SIG-M5 treated with dmso at 0.1 percent for 504 hours (cell line): ENCODE measurements around the gene ATP13A3.
A peak's percentile ranks its signal among the peaks of the same experiment; 100 is the strongest.

Source experiments
- DNase-seq: peaks from one replicate; lab custom pipeline; 2025; ENCODE audit not compliant: unreplicated experiment; lab: John Stamatoyannopoulos, UW

The ATP13A3 gene

DNA sequence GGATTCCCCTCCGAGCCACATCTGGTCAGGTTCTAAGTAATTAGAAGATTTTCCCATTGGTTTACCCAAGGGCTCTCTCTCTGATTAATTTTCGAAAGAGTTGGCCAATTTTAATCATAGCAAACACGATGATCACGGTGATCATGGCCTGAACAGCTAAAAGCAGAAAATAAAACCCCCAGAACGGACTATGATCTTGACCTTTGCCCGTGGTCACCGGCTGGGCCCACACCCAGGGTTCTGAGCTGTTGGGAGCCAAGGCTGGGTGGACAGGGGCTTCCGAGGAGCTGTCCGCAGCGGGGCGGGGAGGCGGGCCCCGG is 90.3 kb downstream of the ATP13A3 start:
- no peak for DNase-seq

DNA sequence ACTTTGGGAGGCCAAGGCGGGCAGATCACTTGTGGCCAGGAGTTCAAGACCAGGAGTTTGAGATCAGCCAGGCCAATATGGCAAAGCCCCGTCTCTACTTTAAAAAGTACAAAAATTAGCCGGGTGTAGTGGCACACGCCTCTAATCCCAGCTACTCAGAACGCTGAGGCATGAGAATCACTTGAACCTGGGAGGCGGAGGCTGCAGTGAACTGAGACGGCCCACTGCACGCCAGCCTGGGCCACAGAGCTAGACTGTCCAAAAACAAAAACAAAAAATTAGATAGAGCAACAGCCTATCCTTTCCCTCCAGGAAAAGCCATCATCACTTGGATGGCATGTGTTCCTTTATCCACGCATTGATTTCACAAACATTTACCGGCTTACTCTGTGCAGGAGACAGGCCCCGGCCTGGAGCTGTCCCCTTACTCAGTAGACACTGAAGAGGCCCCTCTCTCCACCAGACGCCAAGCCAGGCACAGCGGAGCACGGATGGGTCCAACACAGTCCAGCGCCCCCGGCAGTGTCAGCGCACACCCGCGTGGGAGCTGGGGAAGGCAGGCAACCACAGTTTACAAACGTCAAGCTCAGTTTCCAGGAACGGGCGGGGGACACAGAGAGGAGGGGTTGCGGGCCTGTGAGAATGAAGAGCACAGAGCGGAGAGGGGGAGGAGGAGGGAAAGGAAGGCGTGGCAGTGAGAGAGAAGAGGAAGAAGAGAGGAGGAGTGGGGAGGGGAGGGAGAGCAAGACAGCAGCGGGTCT is 90.8 kb downstream of the ATP13A3 start:
- DNase-seq, result peak; percentile 73

GRCh38 chr3:194395212-194395611 is 91.6 kb downstream of the ATP13A3 start:
- no peak for DNase-seq

GRCh38 chr3:194392576-194392975 is 94.2 kb downstream of the ATP13A3 start:
- DNase-seq, result no peak

DNA sequence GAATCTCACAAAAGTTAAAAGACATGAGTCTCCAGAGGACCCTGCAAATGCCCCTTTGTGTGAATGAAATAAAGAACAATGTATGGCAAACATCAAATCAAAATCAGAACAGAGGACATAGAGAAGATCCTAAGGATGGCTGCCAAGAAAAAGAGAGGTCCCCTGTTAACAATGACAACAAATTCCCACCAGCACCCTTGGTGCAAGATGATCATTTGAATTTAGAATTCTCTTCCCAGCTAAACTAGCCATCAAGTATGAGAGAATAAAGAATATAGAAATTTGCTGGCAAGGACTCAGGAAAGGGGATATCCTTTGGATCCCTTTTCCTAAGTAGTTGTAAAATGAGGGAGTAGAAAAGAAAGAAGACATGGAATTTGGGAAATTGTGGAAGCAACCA is 96.0 kb downstream of the ATP13A3 start:
- no peak for DNase-seq

- DNase-seq, result no peak
Measured at GRCh38 chr3:194389269-194389668, 97.5 kb downstream of the ATP13A3 start.

DNA sequence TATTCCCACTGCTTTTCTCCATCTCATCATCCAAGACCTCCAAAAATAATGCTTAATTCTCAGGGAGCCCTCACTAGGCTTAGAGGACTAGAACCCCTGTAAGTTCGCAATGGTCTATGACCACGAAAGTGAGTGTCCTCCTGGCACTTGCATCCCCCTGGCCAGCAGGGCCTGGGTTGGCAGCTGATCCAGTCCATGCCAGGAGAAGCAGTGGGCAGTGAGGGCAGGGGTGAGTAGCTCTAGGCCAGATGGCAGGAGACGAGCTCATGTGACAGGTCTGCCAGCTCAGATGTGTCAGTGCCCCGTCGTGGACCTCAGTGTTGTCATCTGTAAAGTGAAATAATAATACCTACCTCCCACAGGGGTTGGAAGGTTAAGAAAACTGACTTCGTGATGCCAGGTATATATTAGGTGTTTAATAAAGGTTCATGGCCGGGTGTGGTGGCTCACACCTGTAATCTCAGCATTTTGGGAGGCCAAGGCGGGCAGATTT is 98.8 kb downstream of the ATP13A3 start:
- no peak for DNase-seq

GRCh38 chr3:194387276-194387675 is 99.5 kb downstream of the ATP13A3 start:
- no peak for DNase-seq

DNA sequence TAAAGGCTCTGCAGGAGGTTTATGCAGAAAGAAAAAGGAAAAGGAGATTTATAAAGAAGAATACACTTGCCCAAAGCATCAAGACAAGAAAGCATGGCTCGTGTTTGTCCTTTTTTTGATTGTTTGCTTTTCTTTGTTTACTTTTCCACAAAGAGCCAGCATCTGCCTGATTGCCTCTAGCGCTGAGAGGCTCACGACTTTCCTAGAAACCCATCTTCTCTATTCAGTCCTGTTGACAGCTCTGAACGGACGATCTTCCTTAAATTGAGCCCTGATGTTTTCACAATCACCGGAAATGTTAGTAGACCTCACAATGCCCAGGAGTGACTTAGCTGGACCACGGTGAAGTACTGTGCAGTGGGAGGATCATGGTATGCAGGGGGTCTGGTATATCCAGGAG is 100.2 kb downstream of the ATP13A3 start:
- DNase-seq, result no peak

DNA sequence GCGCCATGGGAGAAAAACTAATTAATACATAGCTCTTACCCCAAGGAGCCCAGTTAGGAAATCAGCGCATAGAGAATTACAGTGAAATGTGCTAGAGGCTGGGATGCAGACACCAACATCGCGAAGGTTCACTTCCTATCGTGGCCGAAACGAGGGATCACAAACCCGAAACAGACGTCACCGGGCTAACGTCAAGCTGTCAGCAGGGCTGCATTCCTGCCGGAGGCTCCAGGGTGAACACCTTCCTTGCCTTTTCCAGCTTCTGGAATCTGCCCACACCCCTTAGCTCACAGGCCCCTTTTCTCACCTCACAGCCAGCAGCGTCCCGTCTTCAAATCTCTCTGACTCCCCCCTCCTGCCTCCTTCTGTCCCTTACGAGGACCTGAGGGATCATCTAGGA is 100.7 kb downstream of the ATP13A3 start:
- no peak for DNase-seq

- DNase-seq, result no peak
Measured at GRCh38 chr3:194384569-194385001, 102.2 kb downstream of the ATP13A3 start.

DNA sequence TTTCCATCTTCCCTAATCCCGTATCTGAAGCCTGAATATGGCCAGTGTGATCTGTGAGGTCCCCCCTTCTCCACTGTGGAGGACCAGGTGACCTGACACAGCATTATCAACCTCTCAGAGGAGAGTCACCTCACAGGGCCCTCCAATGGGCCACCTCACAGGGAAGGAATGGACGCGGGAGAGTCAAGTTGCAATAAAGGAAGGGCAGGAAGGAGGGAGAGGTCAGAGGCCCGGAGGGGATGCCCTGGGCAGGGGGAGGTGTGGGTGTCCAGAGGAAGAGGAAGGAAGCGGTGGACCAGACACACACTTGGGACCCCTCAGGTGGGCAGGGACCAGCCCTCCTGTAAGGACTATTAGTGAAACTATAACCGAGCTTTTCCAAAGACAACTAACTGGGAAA is 102.6 kb downstream of the ATP13A3 start:
- no peak for DNase-seq

DNA sequence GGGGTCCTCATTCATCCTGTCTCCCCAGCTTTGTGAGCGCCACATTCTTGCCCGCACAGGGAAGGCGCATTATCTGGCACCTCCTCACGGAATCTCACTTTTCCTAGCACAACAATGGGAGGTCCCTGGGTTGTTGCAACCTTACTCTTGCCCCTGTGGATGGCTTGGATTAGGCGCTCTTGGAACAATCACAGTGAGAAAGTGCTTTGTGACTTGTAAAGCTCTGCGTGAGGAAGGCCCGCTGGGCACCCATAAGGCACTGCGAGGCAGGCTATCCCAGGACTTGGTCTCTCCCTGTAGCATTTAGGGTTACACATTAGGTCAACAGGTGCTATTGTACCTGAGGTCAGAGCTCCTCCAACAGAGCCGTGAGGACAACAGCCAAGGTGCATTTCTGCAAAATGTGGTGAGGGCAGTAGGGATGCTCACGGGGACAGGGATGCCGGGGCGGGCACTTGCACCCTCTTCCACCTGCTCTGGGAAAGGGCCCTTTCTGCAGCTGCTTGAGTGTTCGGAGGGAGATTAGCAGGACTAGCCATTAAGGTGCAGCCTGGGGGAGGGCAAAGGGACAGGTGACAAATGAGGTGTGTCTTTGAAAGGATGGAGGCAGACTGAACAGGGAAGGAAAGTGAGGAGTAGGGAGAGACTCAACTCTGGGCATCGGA is 103.4 kb downstream of the ATP13A3 start:
- no peak for DNase-seq

DNA sequence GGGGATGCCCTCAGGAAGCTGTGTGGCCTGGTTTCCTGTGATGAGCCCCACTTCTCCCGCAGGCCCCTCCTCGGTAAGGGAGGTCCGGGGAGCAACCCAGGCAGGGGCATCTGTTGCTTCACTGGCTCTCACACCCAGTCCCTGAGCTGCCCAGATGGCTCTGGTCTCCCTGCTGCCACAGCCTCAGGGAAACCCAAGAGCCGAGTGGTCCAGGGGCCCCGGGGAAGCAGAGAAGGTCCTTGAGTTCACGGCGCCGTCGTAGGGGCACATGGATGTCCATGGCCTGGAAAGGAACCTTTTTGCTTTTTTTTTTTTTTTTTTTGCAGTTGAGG is 103.9 kb downstream of the ATP13A3 start:
- DNase-seq, result no peak

DNA sequence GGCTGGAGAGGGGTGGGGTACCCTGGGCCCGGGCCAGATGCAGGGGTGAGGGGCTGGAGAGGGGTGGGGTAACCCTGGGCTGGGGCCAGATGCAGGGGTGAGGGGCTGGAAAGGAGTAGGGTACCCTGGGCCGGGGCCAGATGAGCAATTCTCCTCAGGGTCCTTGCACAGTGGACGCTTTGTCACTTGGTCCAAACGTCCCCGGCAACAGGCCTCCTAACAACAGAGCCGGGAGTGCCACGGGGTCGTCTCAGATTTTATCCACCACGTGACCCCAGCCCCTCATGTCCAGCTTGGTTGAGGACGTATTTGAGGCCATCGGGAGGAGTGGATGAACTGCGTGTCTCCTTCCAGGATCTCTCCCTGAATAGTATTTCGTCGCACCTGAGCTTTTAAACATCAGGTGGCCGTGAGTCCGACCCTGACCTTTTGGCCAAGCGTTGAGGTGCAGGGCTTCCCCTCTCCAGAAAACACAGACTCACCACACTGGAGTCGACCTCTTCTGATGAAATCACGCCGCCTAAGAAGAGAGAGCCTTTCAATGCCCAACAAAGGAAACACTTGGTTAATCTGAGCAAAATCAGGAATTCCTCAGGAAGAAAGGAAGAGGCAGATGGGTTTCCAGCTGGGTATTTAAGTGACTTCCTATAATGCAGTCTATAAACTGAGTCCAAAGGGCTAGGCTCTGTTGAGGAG is 104.5 kb downstream of the ATP13A3 start:
- DNase-seq, result no peak

- no peak for DNase-seq
Measured at GRCh38 chr3:194381460-194381875, 105.3 kb downstream of the ATP13A3 start.

DNA sequence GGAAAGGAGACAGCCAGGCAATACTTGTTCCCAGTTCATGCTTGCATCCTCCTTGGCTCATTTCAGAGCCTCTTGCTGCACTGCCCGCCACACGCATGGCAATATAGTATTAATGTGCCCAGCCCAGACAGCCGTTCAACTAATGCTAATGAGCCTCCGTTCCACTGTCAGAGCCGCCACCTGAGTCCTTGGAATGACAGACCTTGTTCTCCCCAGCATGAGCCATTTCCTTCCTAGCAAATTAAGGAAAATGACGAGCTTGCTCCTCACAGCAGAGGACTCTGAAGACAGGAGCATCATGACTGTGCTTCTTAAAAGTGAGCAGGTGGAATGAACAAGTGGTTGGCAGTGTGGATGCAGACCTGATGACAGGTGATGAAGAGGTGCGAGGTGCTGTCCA is 106.5 kb downstream of the ATP13A3 start:
- DNase-seq, result no peak

- DNase-seq, result no peak
Measured at GRCh38 chr3:194379651-194380050, 107.2 kb downstream of the ATP13A3 start.

DNA sequence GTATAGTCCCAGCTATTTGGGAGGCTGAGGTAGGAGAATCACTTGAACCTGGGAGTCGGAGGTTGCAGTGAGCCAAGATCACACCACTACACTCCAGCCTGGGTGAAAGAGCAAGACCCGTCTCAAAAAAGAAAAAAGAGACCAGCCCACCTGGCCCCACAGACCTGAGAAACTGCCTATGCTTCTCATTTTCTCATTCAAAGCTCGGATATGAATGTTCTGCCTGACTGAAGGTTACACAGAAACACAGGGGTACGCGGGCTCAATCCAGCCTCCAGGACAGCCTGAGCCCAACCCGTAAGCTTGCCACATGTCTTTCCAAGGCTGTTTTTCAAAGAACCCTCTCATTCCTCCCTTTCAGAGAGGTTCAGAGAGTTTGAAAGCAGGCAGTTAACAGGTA is 107.6 kb downstream of the ATP13A3 start:
- DNase-seq, result no peak

DNA sequence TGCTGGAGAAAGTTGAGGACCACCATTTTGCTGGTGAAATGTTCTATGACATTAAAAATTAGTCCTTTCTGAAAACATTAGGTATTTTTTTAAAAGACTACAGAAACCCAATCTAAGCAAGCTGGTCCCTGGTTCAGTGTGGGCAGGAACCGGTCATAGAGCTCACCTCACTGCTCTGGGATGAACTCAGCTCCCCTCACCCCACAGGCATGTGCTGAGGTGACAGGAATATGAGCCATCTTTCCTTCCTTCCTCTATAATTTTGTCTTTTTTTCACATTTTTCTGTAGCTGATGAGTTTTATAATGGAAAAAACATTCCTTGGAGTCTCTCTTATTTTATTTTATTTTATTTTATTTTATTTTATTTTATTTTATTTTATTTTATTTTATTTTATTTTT is 109.1 kb downstream of the ATP13A3 start:
- DNase-seq, result no peak

- no peak for DNase-seq
Measured at GRCh38 chr3:194376241-194376560, 110.6 kb downstream of the ATP13A3 start.

DNA sequence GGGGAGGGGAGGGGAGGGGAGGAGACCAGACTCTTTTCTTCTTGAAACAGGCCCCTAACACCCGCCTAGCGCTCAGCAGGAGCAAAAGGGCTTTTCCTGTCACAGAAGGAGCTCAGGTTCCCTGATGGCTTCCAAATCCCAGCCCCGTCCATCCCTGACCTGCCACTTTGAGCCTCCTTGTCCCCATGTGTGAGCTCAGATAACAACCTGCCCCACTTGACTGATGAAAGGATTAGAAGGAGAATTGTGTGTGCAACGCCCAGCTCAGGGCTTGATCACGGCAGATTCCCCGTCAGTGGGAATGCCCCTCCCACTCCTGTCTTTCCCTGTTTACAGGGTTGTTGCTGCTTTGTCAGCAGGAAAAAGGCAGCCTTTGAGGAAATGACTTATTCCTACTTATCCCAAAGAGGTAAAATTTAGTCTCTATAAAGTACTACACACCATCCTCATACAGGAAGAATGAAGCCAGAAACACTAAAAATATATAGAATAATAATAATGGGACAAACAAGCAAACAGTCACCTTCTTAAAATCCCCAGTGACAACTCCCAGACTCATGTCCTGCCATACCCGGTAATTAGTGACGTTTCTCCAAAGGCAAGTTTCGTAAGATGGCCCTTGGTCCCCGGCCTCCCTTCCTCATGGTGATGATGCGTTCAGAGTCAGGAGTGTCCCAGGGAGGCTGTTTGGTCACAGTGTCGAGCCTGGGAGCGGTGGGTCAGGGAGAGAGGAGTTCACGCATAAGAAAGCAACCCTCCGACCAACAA is 111.1 kb downstream of the ATP13A3 start:
- no peak for DNase-seq
